Stimulated activated CD4-positive, alpha-beta T cell treated with anti-CD3 and anti-CD28 coated beads, Interleukin-15, amount 100 ng/mL, for 24 hours (primary cell): ENCODE results near the gene DGKQ.

Experiments
- DNase-seq: peaks from one replicate; pipeline ENCODE4 v3.0.0-alpha.2; 2020

Gene DGKQ

GRCh38 chr4:961351-962230 is 11.8 kb downstream of the DGKQ start:
- no peak for DNase-seq

GRCh38 chr4:960636-961350 is 12.6 kb downstream of the DGKQ start:
- DNase-seq = no peak

- DNase-seq = no peak
These were observed 13.2 kb downstream of the DGKQ start for GRCh38 chr4:960140-960635.

GRCh38 chr4:959338-960139 is 13.8 kb downstream of the DGKQ start:
- DNase-seq = no peak

- DNase-seq = no peak
These were observed 14.6 kb downstream of the DGKQ start for GRCh38 chr4:958696-959337.

GRCh38 chr4:958314-958665 is 15.1 kb downstream of the DGKQ start:
- DNase-seq = no peak

- no peak for DNase-seq
These were observed 15.6 kb downstream of the DGKQ start for GRCh38 chr4:957581-958313.

GRCh38 chr4:957231-957580 is 16.2 kb downstream of the DGKQ start:
- DNase-seq = no peak

- no peak for DNase-seq
These were observed 16.7 kb downstream of the DGKQ start for GRCh38 chr4:956531-957230.

- DNase-seq = no peak
These were observed 17.4 kb downstream of the DGKQ start for GRCh38 chr4:955931-956381.

- no peak for DNase-seq
These were observed 18.0 kb downstream of the DGKQ start for GRCh38 chr4:955161-955921.

- no peak for DNase-seq
These were observed 19.0 kb downstream of the DGKQ start for GRCh38 chr4:954211-955020.

GRCh38 chr4:953574-953915 is 19.8 kb downstream of the DGKQ start:
- DNase-seq = no peak

- DNase-seq = no peak
These were observed 20.3 kb downstream of the DGKQ start for GRCh38 chr4:952881-953573.

- DNase-seq = no peak
These were observed 21.5 kb downstream of the DGKQ start for GRCh38 chr4:951594-952468.

- no peak for DNase-seq
These were observed 22.2 kb downstream of the DGKQ start for GRCh38 chr4:951186-951585.

GRCh38 chr4:950136-951020 is 23.0 kb downstream of the DGKQ start:
- no peak for DNase-seq
